Sigmoid colon (tissue), 7 donors: Measurements from ENCODE around the gene FAT4. TPM values are rescaled to one million over a fixed set of nuclear protein-coding genes. Genes with fewer than 3 reads are reported as not detected.

Source experiments
- DNase-seq: peaks from one replicate; pipeline ENCODE4 v3.0.0-alpha.2; 2019
- H3K27ac ChIP-seq, 4 donors: fragments of 200-600 bp; sonication (generic); one replicate each; pipeline ENCODE4 v1.5.1; 2016 to 2019; ENCODE audit warnings: mild to moderate bottlenecking in 1 of 4
- H3K27me3 ChIP-seq, 3 donors: fragments of 200-600 bp; sonication (generic); one replicate each; pipeline ENCODE4 v1.5.1; 2019; ENCODE audit warnings: mild to moderate bottlenecking in 1 of 3
- H3K36me3 ChIP-seq, 4 donors: fragments of 200-600 bp; sonication (generic); one replicate each; pipeline ENCODE4 v1.5.1; 2016 to 2019
- H3K4me1 ChIP-seq, 4 donors: fragments of 200-600 bp; sonication (generic); one replicate each; pipeline ENCODE4 v1.5.1; 2017 to 2019
- H3K4me3 ChIP-seq, 4 donors: fragments of 200-600 bp; sonication (generic); one replicate each; pipeline ENCODE4 v1.5.1; 2017 to 2019; ENCODE audit warnings: mild to moderate bottlenecking in 2 of 4, moderate library complexity in 1 of 4
- H3K9me3 ChIP-seq, 4 donors: fragments of 200-600 bp in 3 of 4; sonication (generic) in 3 of 4; one replicate each; pipeline versions ENCODE4 v1.5.1 to v1.6.1; 2013 to 2019
- EP300 ChIP-seq, 4 donors: sonication (generic); formaldehyde crosslinking; IDR thresholded peaks; one replicate each; pipeline ENCODE4 v1.6.1; 2017; ENCODE audit warnings: antibody characterized with exemption in 4 of 4
- POLR2A ChIP-seq, 2 donors: fragments of 450-650 bp; IDR thresholded peaks; one replicate each; pipeline ENCODE4 v1.6.1; 2016; ENCODE audit warnings: antibody characterized with exemption in 2 of 2, mild to moderate bottlenecking in 2 of 2, moderate library complexity in 2 of 2
- POLR2AphosphoS5 ChIP-seq, 4 donors: sonication (generic); formaldehyde crosslinking; IDR thresholded peaks; one replicate each; pipeline ENCODE4 v1.6.1; 2017; ENCODE audit warnings: antibody characterized with exemption in 4 of 4
- WGBS, 2 donors: extraction: QIAGEN DNeasy Blood & Tissue Kit; methylation state at CpG; one replicate each; pipeline ENCODE4 v1.1.7; 2013; 5-methylcytosine and 5-hydroxymethylcytosine counted together
- intact Hi-C: fragments of 100-400 bp; cut with DNase I; formaldehyde crosslinking; loops from one replicate; pipeline ENCODE4 v1.15.1; 2023
- polyA plus RNA-seq, 3 donors: library from polyadenylated mRNA; stranded (reverse); fragments of 200-250 nt; gene quantifications; one replicate each; pipeline ENCODE4 v1.2.3, GENCODE V29; 2013
- total RNA-seq, 4 donors: library from RNA; depleted of rRNA; stranded (reverse); fragments of >200 nt; gene quantifications; one replicate each; pipeline ENCODE4 v1.1.0, GENCODE V29; 2016
- TF ChIP-seq, protein P1 (sequence below), 4 experiments: fragments of 450-650 bp in 3 of 4; fragments of 200-600 bp in 1 of 4; IDR thresholded peaks; one replicate each; pipeline ENCODE4 v1.5.1; 2016 to 2019; ENCODE audit warnings: antibody characterized with exemption in 4 of 4, mild to moderate bottlenecking in 3 of 4, moderate library complexity in 2 of 4
- donor health status: healthy with polysubstance abuse.
- donor health status: Bipolar disorder and iron deficiency.
- donor health status: healthy.

The FAT4 gene
- total and polyA plus RNA-seq, 7 donors = under 0.01 to 74.2 (median 46.2) TPM

DNA sequence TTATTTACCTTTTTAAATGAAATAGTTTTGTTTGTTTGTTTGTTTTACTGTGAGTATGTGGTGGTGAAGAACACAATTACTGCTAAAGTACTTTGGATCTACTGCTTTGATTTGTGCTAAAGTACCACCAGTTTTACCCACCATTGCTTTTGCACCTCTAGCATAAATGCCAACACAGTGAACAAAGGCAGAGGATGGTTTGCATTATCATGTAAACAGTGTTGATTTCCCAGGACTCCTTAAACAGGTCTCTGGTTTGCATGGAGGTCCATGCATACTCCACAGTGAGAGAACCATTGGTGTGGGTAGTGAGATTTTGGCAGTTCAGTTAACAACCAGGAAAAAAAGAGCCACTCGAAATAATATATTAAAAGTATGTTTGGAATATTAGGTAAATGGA is 11.0 kb downstream of the FAT4 start:
- Histone ChIP-seq H3K36me3 (no peaks in the 10 kb centered on the region), H3K27me3 (no peaks in the 10 kb centered on the region), H3K27ac (no peak overlapping the region), H3K4me3 (no peak overlapping the region), H3K9me3 (no peaks in the 10 kb centered on the region), H3K4me1 (peaks cover 0 to 63% (median 40%) of the 10 kb centered on the region in 4 donors)
- TF ChIP-seq, protein P1, sequence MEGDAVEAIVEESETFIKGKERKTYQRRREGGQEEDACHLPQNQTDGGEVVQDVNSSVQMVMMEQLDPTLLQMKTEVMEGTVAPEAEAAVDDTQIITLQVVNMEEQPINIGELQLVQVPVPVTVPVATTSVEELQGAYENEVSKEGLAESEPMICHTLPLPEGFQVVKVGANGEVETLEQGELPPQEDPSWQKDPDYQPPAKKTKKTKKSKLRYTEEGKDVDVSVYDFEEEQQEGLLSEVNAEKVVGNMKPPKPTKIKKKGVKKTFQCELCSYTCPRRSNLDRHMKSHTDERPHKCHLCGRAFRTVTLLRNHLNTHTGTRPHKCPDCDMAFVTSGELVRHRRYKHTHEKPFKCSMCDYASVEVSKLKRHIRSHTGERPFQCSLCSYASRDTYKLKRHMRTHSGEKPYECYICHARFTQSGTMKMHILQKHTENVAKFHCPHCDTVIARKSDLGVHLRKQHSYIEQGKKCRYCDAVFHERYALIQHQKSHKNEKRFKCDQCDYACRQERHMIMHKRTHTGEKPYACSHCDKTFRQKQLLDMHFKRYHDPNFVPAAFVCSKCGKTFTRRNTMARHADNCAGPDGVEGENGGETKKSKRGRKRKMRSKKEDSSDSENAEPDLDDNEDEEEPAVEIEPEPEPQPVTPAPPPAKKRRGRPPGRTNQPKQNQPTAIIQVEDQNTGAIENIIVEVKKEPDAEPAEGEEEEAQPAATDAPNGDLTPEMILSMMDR (IDR thresholded peaks at IDR 0.05) = no peak
- TF ChIP-seq POLR2AphosphoS5 (IDR thresholded peaks at IDR 0.05) = no peak
- TF ChIP-seq POLR2A (IDR thresholded peaks at IDR 0.05) = no peak
- no peak for TF ChIP-seq EP300 (IDR thresholded peaks at IDR 0.05)
- no peak for DNase-seq
- WGBS, 2 donors = 60 to 84% methylated on average over 1 of the region's 1 CpG
- intact Hi-C loops = no loop called here

DNA sequence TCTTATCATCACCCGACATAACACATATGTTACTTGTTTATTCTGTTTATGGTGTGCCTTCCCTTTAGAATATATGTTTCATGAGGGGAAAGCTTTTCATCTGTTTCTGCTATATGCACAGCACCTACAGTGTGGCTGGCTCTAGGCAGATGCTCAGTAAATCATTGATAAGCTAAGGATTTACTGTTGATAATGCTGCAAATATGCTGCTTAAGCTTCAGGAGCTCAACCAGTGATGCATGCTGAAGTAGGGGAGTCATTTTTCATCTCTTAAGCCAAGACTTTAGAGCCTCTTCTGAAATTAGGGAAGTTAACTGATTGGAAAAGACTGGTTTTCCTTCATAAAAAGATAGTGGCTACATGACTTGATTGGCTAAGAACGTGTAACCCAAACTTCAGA is 16.4 kb downstream of the FAT4 start:
- Histone ChIP-seq H3K36me3 (no peaks in the 10 kb centered on the region), H3K9me3 (no peaks in the 10 kb centered on the region), H3K27me3 (no peaks in the 10 kb centered on the region), H3K4me1 (peaks cover 0 to 71% (median 32%) of the 10 kb centered on the region in 4 donors), H3K4me3 (no peak overlapping the region), H3K27ac (no peak overlapping the region)
- no peak for TF ChIP-seq POLR2AphosphoS5 (IDR thresholded peaks at IDR 0.05)
- no peak for TF ChIP-seq POLR2A (IDR thresholded peaks at IDR 0.05)
- TF ChIP-seq, protein P1 (IDR thresholded peaks at IDR 0.05) = no peak
- no peak for TF ChIP-seq EP300 (IDR thresholded peaks at IDR 0.05)
- WGBS, 2 donors = 82 to 84% methylated on average over 2 of the region's 2 CpGs
- DNase-seq = no peak
- intact Hi-C loops = no loop called here

DNA sequence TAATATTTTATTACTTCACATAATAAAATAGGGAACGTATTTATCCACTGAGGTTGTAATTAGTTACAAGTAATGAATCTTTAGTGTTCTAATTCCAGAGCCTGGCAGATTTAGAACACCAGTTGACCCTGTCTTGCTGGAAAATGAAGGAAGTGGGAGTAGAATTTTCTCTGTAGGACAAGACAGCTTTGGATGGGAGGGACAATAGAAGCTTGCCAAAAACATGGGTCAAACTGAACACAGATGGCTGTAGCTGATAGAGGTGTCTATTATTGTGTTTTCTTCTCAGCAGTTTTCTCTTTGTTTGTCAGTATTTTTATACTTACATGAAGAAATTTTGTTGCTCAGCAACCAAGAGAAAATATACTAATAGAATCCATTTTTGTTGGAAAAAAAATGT is 20.2 kb downstream of the FAT4 start:
- TF ChIP-seq EP300 (IDR thresholded peaks at IDR 0.05) (no peak), POLR2A (IDR thresholded peaks at IDR 0.05) (no peak), POLR2AphosphoS5 (IDR thresholded peaks at IDR 0.05) (no peak)
- TF ChIP-seq, protein P1 (IDR thresholded peaks at IDR 0.05) = no peak
- H3K36me3 ChIP-seq = no peaks in the 10 kb centered on the region
- H3K4me1 ChIP-seq = peaks cover 0 to 57% (median 23%) of the 10 kb centered on the region in 4 donors
- H3K9me3 ChIP-seq = no peaks in the 10 kb centered on the region
- intact Hi-C loops = no loop called here
- H3K27me3 ChIP-seq = no peaks in the 10 kb centered on the region
- no peak overlapping the region for H3K4me3 ChIP-seq
- peak overlapping the region in 2 of 4 donors; percentile 30 to 40 for H3K27ac ChIP-seq
- DNase-seq = no peak
- 25 to 65% methylated on average over 1 of the region's 1 CpG for WGBS, 2 donors

DNA sequence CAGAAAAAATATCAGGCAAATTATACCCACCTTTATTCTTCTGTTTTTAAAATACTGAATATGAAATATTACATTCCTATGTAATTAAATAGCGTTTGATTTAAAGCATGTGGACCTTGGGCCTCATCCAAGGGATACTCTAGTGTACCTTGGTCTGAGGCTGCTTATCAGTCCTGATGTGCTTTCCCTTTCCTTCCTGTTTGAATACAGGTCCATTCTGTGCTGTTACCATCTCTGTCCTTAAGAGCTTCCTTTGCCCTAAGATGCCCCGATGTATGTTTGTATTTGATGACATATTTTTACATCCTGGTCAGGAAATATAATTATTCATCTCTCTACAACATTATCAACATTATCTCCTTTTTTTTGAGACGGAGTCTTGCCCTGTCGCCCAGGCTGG is 24.1 kb downstream of the FAT4 start:
- no peak for DNase-seq

More for the DNA sequence above, 24.1 kb downstream of the FAT4 start:
- Histone ChIP-seq H3K4me1 (peaks cover 0 to 44% (median 16%) of the 10 kb centered on the region in 4 donors), H3K36me3 (no peaks in the 10 kb centered on the region), H3K9me3 (no peaks in the 10 kb centered on the region), H3K27me3 (no peaks in the 10 kb centered on the region), H3K27ac (peak overlapping the region in 1 of 4 donors; percentile 13), H3K4me3 (no peak overlapping the region)
- intact Hi-C loops = no loop called here
- 68 to 70% methylated on average over 4 of the region's 4 CpGs for whole genome bisulfite sequencing, 2 donors
- TF ChIP-seq POLR2A (IDR thresholded peaks at IDR 0.05) = no peak
- no peak for TF ChIP-seq EP300 (IDR thresholded peaks at IDR 0.05)
- TF ChIP-seq, protein P1 (IDR thresholded peaks at IDR 0.05) = no peak
- TF ChIP-seq POLR2AphosphoS5 (IDR thresholded peaks at IDR 0.05) = no peak
